ENCODE measurements around the gene ABCA1. TPM values are rescaled to one million over a fixed set of nuclear protein-coding genes. Genes with fewer than 3 reads are reported as not detected.

The ABCA1 gene
- total RNA-seq, 4 donors from 2014 or later: 18.3 to 59.8 (median 35.0) TPM

GRCh38 chr9:104911032-104911607 lies 16.8 kb downstream of the ABCA1 start:
- Histone ChIP-seq H3K9me3 (no peaks in the 10 kb centered on the region), H3K4me3 (replicated peaks in 1 of 3) (no peak overlapping the region), H3K36me3 (no peaks in the 10 kb centered on the region), H3K27me3 (no peaks in the 10 kb centered on the region), H3K27ac (peak overlapping the region in 2 of 3 donors; percentile 22 to 56), H3K4me1 (peaks cover 52 to 80% of the 10 kb centered on the region in 2 donors)
- DNase-seq: peak in 1 of 2 donors; percentile 29
- 62 to 63% methylated on average over 4 of the region's 4 CpGs for WGBS, 2 donors
- intact Hi-C loops (cut with DNase I): no loop called here
- TF ChIP-seq POLR2A (IDR thresholded peaks at IDR 0.05) (no peak), CTCF (IDR thresholded peaks at IDR 0.05) (no peak)

- Histone ChIP-seq H3K9me3 (no peaks in the 10 kb centered on the region), H3K27ac (peak overlapping the region in 2 of 3 donors; percentile 36 to 37), H3K4me3 (replicated peaks in 1 of 3) (no peak overlapping the region), H3K4me1 (peaks cover 47 to 71% of the 10 kb centered on the region in 2 donors), H3K36me3 (no peaks in the 10 kb centered on the region), H3K27me3 (no peaks in the 10 kb centered on the region)
- DNase-seq: no peak
- intact Hi-C loops (cut with DNase I): no loop called here
- 73 to 83% methylated on average over 11 of the region's 11 CpGs for WGBS, 2 donors
- TF ChIP-seq CTCF (IDR thresholded peaks at IDR 0.05): no peak
- TF ChIP-seq POLR2A (IDR thresholded peaks at IDR 0.05): no peak
Measured at GRCh38 chr9:104907278-104907951, 20.5 kb downstream of the ABCA1 start.

- H3K36me3 ChIP-seq: no peaks in the 10 kb centered on the region
Measured at GRCh38 chr9:104906441-104907277, 21.3 kb downstream of the ABCA1 start.

GRCh38 chr9:104905931-104906330 lies 22.0 kb downstream of the ABCA1 start:
- H3K4me1 ChIP-seq: peaks cover 43 to 64% of the 10 kb centered on the region in 2 donors
- WGBS, 2 donors: 57 to 75% methylated on average over 2 of the region's 2 CpGs
- intact Hi-C loops (cut with DNase I): no loop called here
- no peaks in the 10 kb centered on the region for H3K9me3 ChIP-seq
- H3K27ac ChIP-seq: peak overlapping the region in 2 of 3 donors; percentile 38 to 40
- no peaks in the 10 kb centered on the region for H3K36me3 ChIP-seq
- DNase-seq: no peak
- H3K27me3 ChIP-seq: no peaks in the 10 kb centered on the region
- no peak for TF ChIP-seq CTCF (IDR thresholded peaks at IDR 0.05)
- no peak for TF ChIP-seq POLR2A (IDR thresholded peaks at IDR 0.05)
- no peak overlapping the region for H3K4me3 ChIP-seq (replicated peaks in 1 of 3)

More at GRCh38 chr9:104906441-104907277, 21.3 kb downstream of the ABCA1 start:
- no peak for TF ChIP-seq CTCF (IDR thresholded peaks at IDR 0.05)
- TF ChIP-seq POLR2A (IDR thresholded peaks at IDR 0.05): no peak
- Histone ChIP-seq H3K4me1 (peaks cover 47 to 66% of the 10 kb centered on the region in 2 donors), H3K4me3 (replicated peaks in 1 of 3) (no peak overlapping the region), H3K27me3 (no peaks in the 10 kb centered on the region), H3K27ac (peak overlapping the region in 2 of 3 donors; percentile 38 to 40), H3K9me3 (no peaks in the 10 kb centered on the region)
- intact Hi-C loops (cut with DNase I): no loop called here
- WGBS, 2 donors: 71 to 95% methylated on average over 5 of the region's 5 CpGs
- no peak for DNase-seq
